ENCODE measurements around the gene ALLC.

GRCh38 chr2:3641181-3641580 is 16.8 kb upstream of the ALLC start:
- TF ChIP-seq CTCF (IDR thresholded peaks at IDR 0.05; ENCODE audit: low read depth, low read length) (no peak), POLR2A (IDR thresholded peaks at IDR 0.05; ENCODE audit: extremely low read depth, insufficient read length) (no peak), MYC (IDR thresholded peaks at IDR 0.05; ENCODE audit: low read depth, low read length) (no peak), MAX (IDR thresholded peaks at IDR 0.05; ENCODE audit: low read depth, low read length) (no peak)
